Esophagus squamous epithelium (tissue), 5 donors: ENCODE measurements around the gene YEATS2. TPM values are rescaled to one million over a fixed set of nuclear protein-coding genes. Genes with fewer than 3 reads are reported as not detected.

Source experiments
- DNase-seq: peaks from one replicate; lab custom pipeline; 2025; lab: John Stamatoyannopoulos, UW
- H3K27ac ChIP-seq, 4 donors: fragments of 200-600 bp; sonication (generic); one replicate each; pipeline ENCODE4 v1.5.1; 2016 to 2019; ENCODE audit warnings: mild to moderate bottlenecking in 1 of 4
- H3K27me3 ChIP-seq, 4 donors: fragments of 200-600 bp; sonication (generic); 1 replicate in 3 of 4; 2 replicates in 1 of 4; pipeline versions ENCODE4 v1.5.1 to v1.6.0; 2017 to 2021; ENCODE audit warnings: antibody characterized with exemption in 1 of 4
- H3K36me3 ChIP-seq, 3 donors: fragments of 200-600 bp; sonication (generic); one replicate each; pipeline ENCODE4 v1.5.1; 2016 to 2019
- H3K4me1 ChIP-seq, 3 donors: fragments of 200-600 bp; sonication (generic); one replicate each; pipeline ENCODE4 v1.5.1; 2017 to 2019
- H3K4me3 ChIP-seq, 4 donors: fragments of 200-600 bp; sonication (generic); 1 replicate in 3 of 4; 2 replicates in 1 of 4; pipeline ENCODE4 v1.5.1; 2016 to 2019; ENCODE audit warnings: mild to moderate bottlenecking in 2 of 4, moderate library complexity in 1 of 4
- H3K9me3 ChIP-seq, 3 donors: fragments of 200-600 bp; sonication (generic); one replicate each; pipeline ENCODE4 v1.5.1; 2016 to 2019
- POLR2A ChIP-seq, 4 donors: fragments of 450-650 bp; IDR thresholded peaks; one replicate each; pipeline ENCODE4 v1.6.1; 2017; ENCODE audit warnings: antibody characterized with exemption in 4 of 4, mild to moderate bottlenecking in 4 of 4, moderate library complexity in 3 of 4
- WGBS, 2 donors: methylation state at CpG; one replicate each; pipeline ENCODE4 v1.1.5; 2018; 5-methylcytosine and 5-hydroxymethylcytosine counted together
- intact Hi-C: fragments of 100-400 bp; cut with DNase I; formaldehyde crosslinking; loops from one replicate; pipeline ENCODE4 v1.15.0; 2022
- total RNA-seq, 4 donors: library from RNA; depleted of rRNA; stranded (reverse); fragments of >200 nt; gene quantifications; one replicate each; pipeline ENCODE4 v1.1.0, GENCODE V29; 2016
- TF ChIP-seq, protein P1 (sequence below), 6 experiments: fragments of 450-650 bp in 4 of 6; fragments of 200-600 bp in 2 of 6; sonication (generic) in 2 of 6; IDR thresholded peaks; one replicate each; pipeline ENCODE4 v1.5.1; 2016 to 2019; ENCODE audit warnings: antibody characterized with exemption in 6 of 6, mild to moderate bottlenecking in 4 of 6, moderate library complexity in 4 of 6
- donor health status: DM: yes; HTN: yes; CAD: no.

Gene YEATS2
- total RNA-seq, 4 donors from 2014 or later, result 10.1 to 23.7 (median 15.5) TPM

DNA sequence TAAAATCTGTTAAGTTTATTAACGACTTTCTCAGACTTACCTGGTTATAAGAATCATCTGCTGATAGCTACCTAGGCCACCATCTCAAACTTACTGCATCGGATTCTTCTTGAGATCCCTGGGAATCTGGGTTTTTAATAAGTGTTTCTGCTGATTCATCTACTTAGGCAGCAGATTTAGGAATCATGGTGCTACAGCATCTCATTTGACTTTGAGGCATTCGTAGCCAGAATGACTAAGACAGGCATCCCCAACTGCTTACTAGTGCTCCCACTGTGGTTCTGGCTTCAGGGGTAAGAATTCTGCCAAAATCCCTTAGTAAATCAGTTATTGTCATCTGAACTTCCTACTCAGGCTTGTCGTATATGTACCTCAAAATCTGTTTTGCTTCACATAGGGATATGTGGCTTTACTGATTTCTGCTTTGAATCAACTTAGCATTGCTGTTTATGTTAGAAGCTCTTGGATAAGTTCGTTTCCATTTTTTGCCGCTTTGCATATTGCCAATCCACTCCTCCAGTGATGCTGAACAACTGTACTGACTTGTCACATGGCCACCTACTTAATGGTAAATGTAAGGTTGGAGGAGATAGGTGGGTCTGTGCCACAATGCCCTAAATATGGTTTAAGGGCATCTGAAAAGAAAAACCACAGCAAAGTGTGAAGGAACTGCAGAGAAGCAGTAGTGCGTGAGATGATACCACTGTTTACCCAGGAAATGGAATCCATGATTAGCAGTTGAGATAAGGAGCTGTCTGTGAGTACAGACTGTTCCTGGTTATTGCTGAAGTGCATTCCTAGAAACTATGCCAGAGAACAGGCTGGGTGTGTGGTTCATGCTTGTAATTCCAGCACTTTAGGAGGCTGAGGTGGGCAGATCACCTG, 67.5 kb downstream of the YEATS2 start:
- no peaks in the 10 kb centered on the region for H3K9me3 ChIP-seq
- H3K36me3 ChIP-seq, result peaks cover 0 to 71% (median 15%) of the 10 kb centered on the region in 3 donors
- H3K4me3 ChIP-seq, result no peak overlapping the region
- H3K27me3 ChIP-seq, result no peaks in the 10 kb centered on the region
- intact Hi-C loops, result loop anchor here (10.0 kb wide), 1 partner anchor 290 kb away; no protein-coding TSS in a partner anchor
- no peak for DNase-seq
- 85 to 88% methylated on average over 7 of the region's 7 CpGs for WGBS, 2 donors
- no peak overlapping the region for H3K27ac ChIP-seq
- peaks cover 0 to 9% (median 0%) of the 10 kb centered on the region in 3 donors for H3K4me1 ChIP-seq
- no peak for TF ChIP-seq POLR2A (IDR thresholded peaks at IDR 0.05)
- TF ChIP-seq, protein P1, sequence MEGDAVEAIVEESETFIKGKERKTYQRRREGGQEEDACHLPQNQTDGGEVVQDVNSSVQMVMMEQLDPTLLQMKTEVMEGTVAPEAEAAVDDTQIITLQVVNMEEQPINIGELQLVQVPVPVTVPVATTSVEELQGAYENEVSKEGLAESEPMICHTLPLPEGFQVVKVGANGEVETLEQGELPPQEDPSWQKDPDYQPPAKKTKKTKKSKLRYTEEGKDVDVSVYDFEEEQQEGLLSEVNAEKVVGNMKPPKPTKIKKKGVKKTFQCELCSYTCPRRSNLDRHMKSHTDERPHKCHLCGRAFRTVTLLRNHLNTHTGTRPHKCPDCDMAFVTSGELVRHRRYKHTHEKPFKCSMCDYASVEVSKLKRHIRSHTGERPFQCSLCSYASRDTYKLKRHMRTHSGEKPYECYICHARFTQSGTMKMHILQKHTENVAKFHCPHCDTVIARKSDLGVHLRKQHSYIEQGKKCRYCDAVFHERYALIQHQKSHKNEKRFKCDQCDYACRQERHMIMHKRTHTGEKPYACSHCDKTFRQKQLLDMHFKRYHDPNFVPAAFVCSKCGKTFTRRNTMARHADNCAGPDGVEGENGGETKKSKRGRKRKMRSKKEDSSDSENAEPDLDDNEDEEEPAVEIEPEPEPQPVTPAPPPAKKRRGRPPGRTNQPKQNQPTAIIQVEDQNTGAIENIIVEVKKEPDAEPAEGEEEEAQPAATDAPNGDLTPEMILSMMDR (IDR thresholded peaks at IDR 0.05), result no peak

DNA sequence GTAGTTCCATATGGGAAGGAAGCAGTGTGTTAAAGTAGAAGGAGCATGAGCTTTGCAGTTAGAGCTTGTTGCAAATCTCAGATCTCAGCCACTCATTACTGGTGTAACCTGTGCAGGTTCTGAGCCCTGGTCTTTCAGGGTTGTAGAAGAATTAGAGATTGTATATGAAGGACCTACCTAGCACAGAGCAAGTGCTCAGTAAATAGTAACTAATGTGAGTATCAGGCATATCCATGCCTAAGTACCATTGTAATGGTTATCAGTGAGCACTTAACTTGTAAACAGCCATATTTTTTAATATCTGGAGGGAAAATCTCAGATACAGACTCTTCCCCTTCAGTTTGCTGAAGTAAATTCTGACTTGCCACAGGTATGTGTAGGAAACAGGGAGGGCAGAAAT, 68.5 kb downstream of the YEATS2 start:
- intact Hi-C loops, result loop anchor here (10.0 kb wide), 1 partner anchor 291 kb away; no protein-coding TSS in a partner anchor
- Histone ChIP-seq H3K9me3 (no peaks in the 10 kb centered on the region), H3K4me1 (peaks cover 0 to 9% (median 0%) of the 10 kb centered on the region in 3 donors), H3K4me3 (no peak overlapping the region), H3K27me3 (no peaks in the 10 kb centered on the region), H3K36me3 (peaks cover 0 to 64% (median 15%) of the 10 kb centered on the region in 3 donors), H3K27ac (no peak overlapping the region)
- no peak for DNase-seq
- TF ChIP-seq, protein P1 (IDR thresholded peaks at IDR 0.05), result no peak
- TF ChIP-seq POLR2A (IDR thresholded peaks at IDR 0.05), result no peak

DNA sequence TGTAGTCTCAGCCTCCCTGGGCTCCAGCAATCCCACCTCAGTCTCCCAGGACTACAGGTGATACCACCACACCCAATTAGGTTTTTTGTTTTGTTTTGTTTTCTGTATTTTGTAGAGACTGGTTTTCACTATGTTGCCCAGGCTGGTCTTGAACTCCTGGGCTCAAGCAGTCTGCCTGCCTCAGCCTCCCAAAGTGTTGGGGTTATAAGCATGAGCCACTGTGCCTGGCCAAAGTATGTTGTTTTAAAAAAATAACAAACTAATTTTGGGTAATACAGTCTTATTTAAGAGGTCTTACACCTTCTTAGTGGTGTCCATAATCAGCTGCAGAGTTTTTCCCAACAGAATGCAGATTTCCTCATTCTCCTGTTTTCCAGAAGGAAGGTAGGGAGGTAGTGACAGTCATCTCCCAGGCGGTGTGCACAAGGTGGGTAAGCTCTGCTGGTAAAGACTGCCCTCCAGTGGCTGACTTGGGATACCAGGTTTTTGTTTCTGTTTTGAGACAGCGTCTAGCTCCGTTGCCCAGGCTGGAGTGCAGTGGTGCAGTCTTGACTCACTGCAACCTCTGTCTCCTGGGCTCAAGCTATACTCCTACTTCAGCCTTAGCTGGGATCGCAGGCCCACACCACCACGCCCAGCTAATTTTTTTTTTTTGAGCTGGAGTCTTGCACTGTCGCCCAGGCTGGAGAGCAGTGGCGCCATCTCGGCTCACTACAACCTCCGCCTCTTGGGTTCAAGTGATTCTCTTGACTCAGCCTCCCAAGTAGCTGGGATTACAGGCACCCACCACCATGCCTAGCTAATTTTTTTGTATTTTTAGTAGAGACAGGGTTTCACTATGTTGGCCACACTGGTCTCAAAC, 69.4 kb downstream of the YEATS2 start:
- intact Hi-C loops, result loop anchor here (10.0 kb wide), 1 partner anchor 292 kb away; no protein-coding TSS in a partner anchor
- H3K9me3 ChIP-seq, result no peaks in the 10 kb centered on the region
- 62 to 76% methylated on average over 5 to 9 of the region's 9 CpGs for WGBS, 2 donors
- no peak overlapping the region for H3K27ac ChIP-seq
- DNase-seq, result no peak
- H3K27me3 ChIP-seq, result no peaks in the 10 kb centered on the region
- H3K4me1 ChIP-seq, result peaks cover 0 to 9% (median 0%) of the 10 kb centered on the region in 3 donors
- H3K36me3 ChIP-seq, result peaks cover 0 to 63% (median 9%) of the 10 kb centered on the region in 3 donors
- TF ChIP-seq, protein P1 (IDR thresholded peaks at IDR 0.05), result peak; percentile 73 to 87 (median 77)
- TF ChIP-seq POLR2A (IDR thresholded peaks at IDR 0.05), result no peak
- no peak overlapping the region for H3K4me3 ChIP-seq

DNA sequence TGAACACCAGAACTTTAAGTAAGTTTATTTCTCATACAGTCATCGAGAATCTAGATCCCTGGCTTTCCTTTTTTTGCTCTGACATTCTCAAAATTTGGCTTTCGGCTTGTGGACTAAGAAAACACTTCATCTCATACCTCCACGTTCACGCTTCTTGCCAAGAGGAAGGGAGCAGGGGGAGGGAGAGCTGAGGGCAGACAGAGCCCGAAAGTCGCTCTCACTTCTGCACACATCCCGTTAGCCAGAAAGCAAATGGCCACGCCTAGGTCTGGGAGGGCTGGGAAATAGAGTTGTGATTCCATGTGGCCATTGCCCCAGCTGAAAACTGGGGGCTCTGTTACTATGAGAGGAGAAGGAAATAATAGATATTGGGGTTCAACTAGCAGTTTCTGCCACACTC, 70.5 kb downstream of the YEATS2 start:
- intact Hi-C loops, result loop anchor here (10.0 kb wide), 1 partner anchor 293 kb away; no protein-coding TSS in a partner anchor
- no peaks in the 10 kb centered on the region for H3K9me3 ChIP-seq
- no peak overlapping the region for H3K27ac ChIP-seq
- WGBS, 2 donors, result 87 to 96% methylated on average over 7 to 8 of the region's 8 CpGs
- no peak for DNase-seq
- H3K4me3 ChIP-seq, result no peak overlapping the region
- H3K27me3 ChIP-seq, result no peaks in the 10 kb centered on the region
- peaks cover 0 to 9% (median 0%) of the 10 kb centered on the region in 3 donors for H3K4me1 ChIP-seq
- TF ChIP-seq, protein P1 (IDR thresholded peaks at IDR 0.05), result no peak
- no peak for TF ChIP-seq POLR2A (IDR thresholded peaks at IDR 0.05)
- H3K36me3 ChIP-seq, result peaks cover 0 to 63% (median 5%) of the 10 kb centered on the region in 3 donors
